HG03025 (cell line): ENCODE results near the gene FAM168A.
"Not testable (repeated sequence)": the region's sequence is repeated elsewhere in the genome, so short reads cannot be mapped to it uniquely, and the experiment has no call there.

Experiments
- ATAC-seq: cut with Tn5 transposase; IDR thresholded peaks from one replicate; pipeline ENCODE4 v1.9.1; 2021; ENCODE audit warnings: mild to moderate bottlenecking, moderate library complexity; ENCODE audit not compliant: unreplicated experiment, low FRiP score

Gene FAM168A

DNA sequence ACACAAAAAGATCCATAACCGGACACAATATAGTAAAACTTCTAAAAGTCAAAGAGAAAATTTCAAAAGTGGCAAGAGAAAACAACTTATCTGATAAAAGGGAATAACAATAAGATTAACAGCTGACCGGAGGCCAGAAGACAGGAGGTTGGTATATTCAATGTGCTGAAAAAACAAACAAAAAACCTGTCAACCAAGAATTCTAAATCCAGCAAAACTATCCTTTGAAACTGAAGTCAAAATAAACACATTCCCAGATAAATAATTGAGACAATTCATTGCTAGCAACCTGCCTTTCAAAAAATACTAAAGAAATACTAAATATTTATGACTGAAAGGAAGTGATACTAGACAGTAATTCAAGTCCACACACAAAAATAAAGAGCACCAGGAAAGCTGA, 120.4 kb downstream of the FAM168A start:
- ATAC-seq: no peak

DNA sequence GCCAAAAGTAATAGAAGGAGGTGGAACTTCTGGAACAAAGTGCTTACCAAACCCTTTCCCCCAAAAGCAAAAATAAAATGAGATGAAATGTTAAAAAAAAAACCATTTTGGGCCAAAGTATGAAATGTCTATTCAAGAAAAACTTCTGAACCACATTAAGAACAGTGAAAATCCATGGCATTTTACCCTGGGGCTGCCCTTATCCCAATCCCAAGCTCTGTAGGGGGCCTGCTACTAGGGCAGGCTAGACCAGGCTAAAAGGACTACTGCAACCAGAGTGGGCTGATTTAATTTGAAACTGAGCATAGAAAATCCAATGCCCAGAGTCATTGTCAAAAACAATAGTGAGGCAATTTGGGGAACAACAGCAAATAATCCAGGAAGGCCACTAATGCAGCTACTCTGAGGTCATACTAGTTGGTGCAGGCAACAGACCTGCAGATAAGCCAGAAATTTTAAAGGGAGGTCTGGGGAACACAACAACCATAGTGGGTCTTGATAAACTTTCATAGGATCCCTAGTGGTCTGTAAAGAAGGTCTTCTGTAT, 122.3 kb downstream of the FAM168A start:
- no peak for ATAC-seq

DNA sequence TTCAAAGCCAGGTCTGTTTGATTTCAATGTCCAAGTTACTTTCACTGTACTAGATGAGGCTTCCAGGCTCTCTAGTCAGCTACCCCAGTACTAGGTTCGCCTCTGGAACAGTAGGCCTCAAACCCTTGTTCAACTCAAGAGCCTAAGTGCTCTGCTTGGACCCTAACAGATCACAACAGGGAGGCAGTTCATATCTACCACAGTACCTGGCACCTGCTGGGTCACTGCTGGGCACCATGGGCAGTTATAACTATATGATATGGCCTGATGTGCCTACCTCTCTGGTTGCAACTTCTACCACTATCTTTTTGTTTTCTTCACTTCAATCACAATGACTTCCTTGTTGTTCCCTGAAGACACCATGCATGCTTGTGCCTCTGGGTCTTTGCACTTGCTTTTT, 124.7 kb downstream of the FAM168A start:
- ATAC-seq: no peak

DNA sequence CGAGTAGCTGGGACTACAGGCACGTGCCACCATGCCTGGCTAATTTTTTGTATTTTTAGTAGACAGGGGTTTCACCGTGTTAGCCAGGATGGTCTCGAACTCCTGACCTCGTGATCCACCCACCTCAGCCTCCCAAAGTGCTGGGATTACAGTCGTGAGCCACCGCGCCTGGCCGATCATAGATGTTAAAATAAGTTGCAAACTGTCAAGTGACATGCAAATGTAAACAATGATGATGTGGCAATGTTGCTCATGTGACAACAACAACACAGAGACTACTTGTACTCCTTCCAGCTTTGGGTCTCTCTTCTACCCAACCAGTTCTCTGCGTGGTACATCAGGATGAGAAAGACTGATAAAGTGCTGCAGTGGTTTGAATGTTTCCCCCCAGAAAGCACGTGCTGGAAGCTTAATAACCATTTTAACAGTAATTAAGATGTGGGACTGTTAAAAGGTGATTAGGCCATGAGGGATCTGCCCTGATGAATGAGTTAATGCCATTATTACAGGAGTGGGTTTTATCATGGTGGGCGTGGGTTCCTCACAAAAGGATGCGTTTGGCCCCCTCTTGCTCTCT, 127.8 kb downstream of the FAM168A start:
- ATAC-seq: not testable (repeated sequence)

DNA sequence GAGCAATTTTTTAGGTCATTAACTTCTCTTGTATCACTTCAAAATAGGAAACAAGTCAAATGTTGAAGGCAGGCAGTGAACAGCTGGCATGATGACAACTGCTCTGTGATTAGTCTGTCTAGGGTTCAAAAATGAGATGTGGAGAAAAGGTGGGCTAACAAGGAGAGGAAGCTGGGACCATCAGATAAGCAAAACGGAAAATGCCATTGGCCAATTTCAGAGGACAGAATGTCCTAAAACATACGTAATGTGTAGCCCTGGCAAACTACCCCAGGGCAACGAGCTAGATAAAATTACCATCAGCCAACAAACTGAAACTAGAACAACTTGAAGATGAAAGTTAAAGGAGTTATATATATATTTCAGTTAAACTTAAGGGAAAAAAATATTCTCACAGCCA, 128.5 kb downstream of the FAM168A start:
- no peak for ATAC-seq

DNA sequence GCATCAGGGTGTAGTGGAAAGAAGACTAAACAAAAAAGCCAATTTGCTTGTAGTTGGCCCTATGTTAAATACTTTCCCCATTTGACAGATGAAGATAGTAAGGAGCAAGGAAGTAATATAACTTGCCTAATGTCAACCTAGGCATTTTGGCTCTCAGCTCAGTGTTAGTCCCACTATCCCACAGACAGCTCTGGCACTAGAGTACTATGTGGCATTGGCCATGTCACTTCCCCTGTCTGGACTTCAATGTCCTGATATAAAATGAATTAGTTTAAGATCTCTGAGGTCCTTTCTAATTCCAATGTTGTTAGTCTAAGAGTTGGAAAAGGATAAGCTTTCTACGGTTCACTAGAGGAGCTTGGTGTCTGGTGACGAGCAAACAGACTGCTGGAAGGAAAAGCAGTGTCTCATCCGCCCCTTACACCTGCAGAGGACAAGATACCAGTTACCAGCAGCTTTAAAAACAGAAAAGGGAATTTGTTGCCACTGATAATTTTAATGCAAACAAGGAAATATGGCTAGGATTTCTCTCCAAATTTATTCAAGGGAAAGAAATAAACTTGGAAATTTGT, 129.2 kb downstream of the FAM168A start:
- no peak for ATAC-seq

DNA sequence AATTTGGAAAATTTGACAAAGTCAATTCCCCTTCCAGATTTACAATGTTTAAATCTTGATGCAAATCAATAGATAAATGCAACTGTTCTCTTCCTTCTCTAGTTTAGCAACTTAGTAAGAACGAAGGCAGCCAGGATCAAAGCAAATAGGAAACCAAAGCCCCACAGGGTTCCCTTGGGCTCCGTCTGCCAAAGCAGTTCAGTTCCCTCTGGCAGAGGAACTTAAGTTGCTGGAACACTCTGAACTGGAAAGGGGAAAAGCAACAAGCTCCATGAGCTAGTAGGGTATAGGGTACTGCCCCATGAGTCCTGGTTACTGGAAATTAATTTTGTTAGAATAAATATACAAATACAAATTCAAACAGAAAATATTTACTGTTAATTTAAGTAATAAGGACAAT, 130.4 kb downstream of the FAM168A start:
- no peak for ATAC-seq

DNA sequence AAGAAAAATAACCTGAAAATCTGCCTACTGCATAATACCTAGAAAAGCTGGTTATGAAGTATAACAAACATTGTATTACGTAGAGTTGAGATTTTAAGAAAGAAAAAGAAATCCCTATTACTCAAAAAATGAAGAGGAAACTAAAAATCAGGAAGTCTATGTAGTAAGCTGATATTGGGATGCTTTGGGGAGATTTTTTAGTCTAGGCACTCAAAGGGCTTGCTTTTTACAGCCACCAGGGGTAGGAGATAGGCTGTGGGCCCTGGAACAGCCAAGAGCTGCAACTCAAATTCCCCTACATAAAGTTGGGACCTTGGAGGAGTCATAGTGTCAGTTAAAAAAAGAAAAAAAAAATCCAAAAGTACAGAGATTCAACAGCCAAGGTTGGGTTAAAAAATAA, 131.3 kb downstream of the FAM168A start:
- ATAC-seq: no peak

DNA sequence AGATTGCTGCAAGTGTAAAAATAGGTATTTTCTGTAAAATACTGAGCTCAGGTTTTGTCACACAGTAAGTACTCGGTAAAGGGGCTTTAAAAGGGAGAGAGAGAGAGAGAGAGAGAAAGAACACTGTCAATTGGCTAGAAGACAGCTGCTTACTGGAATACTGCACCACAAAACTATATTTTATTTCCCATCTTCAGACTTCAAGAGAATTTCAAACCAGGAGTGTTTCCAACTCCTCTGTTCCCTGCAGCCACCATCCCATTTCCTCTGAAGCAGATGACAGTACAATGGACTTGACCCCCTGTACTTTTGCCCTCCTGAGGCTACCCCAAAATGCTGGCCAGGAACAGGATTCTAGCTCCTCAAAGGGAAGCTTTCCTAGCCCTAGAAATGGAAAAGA, 132.0 kb downstream of the FAM168A start:
- no peak for ATAC-seq

DNA sequence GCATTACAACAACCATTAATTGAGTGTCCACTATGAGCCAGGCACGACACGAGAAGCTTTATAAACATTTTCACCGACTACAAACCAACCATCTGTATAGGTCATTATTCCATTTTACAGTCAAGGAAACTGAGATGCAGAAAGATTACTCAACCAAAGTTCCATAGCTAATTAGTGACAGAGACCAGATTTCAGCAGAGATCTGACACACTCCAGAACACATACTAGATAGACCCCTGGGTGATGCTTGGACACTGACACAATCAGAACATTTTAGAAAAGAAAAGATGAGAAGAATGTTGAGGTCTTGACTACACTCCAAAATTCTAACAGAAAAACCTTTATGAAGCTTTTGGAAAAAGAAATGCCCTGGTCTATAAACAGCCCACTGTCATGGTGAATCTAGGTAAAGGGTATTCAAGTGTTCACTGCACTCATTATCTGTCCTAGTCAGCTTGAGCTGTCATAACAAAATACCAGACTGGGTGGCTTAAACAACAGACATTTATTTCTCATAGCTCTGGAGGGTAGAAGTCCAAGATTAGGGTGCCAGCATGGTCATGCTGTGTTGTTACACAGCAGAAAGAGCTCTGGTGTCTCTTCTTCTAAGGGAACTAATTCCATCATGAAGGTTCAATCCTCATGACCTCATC, 132.8 kb downstream of the FAM168A start:
- ATAC-seq: no peak

DNA sequence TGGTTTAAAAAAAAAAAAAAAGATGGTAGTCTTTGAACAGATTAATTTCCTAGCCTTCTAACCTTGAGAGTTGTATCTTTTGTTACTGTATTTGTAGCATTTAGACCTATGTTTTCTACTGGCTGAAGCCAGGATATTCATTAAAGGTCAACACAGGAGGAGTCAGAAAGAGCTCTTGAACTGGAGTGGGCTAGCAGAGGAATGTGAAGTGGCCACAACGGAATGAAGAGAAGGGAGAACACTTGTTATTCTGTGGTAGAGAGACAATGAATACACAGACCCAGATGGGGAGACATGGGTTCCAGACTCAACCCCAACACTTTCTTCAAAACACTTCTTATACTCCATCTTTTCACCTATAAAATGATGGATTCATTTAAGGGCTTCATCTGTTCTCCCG, 133.6 kb downstream of the FAM168A start:
- ATAC-seq: no peak

DNA sequence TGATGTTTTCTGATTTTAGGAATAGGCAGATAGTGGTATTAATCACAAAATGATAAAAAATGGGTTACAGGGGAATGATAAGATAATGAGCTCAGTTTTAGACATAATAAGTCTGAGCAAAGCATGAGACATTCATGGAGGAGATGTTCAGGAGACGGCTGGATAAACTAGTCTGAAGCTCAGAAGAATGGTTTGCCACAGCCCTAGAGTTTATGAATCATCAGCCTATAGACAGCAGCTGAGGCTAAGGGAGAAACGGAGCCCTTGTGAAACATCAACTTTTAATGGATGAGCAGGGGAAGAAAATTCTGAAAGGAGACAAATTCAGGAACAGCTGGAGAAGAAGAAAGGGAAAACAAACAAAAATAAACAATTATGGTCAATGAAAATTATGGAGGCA, 134.6 kb downstream of the FAM168A start:
- ATAC-seq: no peak

DNA sequence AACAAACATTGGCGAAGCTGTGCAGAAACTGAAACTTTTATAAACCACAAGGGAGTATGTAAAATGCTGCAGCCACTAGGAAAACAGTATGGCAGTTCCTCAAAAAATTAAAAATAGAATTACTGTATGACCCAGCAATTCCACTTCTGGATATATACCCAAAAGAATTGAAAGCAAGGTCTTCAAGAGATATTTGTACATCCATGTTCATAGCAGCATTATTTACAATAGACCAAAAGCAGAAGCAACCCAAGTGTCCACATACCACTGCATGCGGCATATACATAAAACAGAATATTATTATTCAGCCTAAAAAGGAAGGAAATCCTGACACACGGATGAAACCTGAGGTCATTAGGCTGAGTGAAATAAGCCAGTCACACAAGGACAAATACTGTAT, 135.9 kb downstream of the FAM168A start:
- no peak for ATAC-seq

DNA sequence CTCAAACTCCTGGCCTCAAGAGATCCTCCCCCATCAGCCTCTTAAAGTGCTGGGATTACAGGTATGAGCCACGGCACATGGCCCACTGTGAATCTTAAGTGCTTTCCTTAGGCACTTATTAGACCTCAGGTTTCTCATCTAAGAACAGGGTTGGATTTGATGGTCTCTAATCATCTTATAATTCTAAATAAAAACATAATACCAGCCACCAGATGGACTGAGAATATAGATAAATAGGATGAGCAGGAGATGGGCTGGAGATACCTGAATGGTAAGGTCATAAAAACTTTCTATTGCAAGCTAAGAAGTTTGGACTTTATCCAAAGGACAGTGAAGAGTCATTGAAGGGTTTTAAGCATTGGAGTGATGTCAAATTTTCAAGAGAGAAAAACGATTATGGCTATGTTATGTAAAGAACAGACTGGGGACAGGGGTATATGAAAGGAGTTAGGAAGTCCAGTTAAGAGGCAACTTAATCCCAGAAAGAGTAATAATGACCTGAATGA, 136.5 kb downstream of the FAM168A start:
- no peak for ATAC-seq

DNA sequence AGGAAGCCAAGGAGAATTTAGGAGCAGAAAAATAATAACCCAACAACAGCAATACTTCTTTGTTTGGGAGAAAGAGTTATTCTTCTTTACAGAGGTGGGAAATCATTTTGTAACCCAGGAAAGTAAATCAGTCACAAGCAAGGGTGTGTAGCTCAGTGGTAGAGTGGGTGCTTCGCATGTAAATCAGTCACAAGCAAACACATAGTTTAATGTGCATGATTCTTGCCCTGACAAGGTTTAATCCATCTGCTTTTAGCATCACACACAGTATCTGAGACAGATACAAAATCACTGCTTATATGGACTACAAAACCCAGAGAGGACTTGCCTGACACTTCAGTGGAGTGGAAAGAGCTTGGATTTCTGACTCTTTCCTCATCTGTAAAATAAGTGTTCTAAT, 139.7 kb downstream of the FAM168A start:
- no peak for ATAC-seq

DNA sequence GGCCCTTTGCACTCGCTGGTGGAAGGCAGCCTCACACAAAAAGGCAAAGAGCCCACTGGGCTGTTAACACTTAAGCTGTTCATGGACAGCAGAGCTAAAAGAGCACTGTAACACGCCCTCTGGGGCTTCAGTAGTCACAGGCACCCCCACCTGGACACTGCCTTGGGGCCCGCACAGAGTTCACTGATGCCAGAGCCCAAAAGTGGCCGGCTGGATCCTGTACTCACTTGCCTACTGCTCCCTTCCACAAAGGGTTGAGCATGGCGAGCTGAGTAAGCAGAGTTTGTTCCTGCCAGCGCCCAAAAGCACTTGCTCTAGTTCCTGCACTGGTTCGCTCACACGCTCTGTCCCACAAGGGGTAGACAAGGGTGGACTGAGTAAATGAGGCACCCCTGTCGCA, 142.9 kb downstream of the FAM168A start:
- ATAC-seq: no peak

DNA sequence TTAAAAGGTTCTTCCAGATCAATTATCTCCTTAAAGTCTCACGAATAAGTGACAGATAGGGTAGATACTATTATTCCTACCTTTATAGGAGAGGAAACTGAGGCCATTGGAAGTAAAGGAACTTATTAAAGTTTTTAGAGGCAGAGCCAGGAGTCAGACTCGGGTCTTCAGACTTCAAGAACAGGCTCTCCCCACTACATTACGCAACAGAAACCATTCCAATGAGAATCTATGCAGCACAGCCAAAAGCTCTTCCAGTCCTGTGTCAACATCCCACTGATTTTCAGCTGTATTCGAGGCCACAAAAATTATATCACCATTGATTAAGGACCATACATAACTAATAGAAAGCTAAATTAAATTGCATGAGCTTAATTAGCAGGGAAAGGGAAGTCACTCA, 144.3 kb downstream of the FAM168A start:
- no peak for ATAC-seq

DNA sequence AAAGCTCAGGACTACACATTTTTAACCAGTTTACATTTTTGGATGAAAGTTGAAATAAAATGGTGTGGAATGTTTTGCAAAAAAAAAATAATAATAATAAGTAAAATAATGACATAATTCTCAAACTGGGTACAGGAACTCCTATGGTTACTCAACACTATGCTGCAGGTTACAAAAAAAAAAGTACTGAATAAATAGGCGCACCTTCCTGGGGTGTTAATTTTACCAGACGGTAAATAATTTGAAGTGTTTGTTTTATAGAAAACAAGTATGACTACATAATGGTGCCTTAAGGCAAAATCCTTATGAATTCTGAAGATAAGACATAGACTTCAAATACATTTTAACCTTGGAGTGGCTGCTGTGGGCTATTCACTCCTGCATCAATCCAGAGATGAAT, 145.2 kb downstream of the FAM168A start:
- ATAC-seq: no peak

DNA sequence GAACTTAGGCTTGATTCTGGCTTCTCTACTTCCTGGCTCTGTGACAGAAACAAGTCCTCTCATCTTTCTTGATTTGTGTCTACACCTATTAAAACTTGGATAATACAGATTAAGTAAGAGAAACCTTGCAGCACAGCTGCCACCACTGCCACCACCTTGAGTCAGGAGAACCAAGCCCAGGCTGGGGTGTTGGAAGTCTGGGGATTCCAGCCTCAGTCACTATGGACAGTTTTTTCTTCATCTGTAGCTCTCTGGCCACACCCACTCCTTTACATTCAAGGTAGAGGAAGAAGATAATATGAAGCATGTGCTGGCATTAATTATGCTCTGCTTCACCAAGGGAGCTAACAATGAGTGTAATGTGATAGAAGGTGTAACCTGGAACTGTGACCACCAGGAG, 146.0 kb downstream of the FAM168A start:
- no peak for ATAC-seq

DNA sequence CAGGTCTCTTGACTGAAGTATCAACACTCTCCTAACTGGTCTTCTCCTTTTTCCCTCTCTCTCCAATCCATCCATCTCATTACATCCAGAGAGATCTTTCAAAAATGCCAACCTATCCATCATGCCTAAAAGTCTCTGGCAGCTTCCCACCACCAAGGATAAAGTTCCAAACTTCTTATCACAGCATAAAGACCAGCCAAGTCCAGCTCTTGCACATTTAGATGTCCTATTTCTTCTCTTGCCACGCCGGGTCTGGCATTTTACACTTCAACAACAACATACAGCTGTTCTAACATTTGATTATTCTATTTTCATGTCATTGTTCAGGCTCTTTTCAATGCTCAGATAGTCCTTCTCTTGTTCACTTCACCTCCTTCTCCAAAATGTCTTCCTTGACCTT, 151.1 kb downstream of the FAM168A start:
- no peak for ATAC-seq

DNA sequence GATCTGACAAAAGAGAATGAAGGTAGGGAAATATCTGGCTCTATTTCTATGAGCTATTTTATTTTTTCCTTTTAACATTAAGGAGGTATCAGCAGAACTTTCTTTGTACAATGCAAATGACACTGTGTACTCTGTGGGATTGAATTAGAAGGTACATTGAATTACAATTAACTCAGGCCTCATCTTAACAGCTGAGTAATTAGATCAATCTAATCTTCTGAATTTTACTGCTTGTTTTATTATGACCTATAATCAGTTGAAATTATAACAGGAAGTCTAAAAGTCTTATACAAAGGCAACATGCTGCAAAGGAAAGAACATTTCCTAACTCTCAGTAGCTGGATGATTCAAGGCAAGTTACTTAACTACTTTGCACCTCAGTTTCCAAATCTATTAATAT, 151.9 kb downstream of the FAM168A start:
- no peak for ATAC-seq
